Astrocyte of the hippocampus (primary cell): Measurements from ENCODE around the gene RND2.

ENCODE experiments used
- DNase-seq: peaks from one replicate; pipeline ENCODE4 v3.0.0; 2011; ENCODE audit warnings: low read depth, low spot score

The RND2 gene

GRCh38 chr17:43079641-43080302 is 54.7 kb downstream of the RND2 start:
- DNase-seq, result no peak
